Mucosa of stomach (tissue), 1 donor: ENCODE data around the gene LMCD1.
"Not testable (repeated sequence)": the region's sequence is repeated elsewhere in the genome, so short reads cannot be mapped to it uniquely, and the experiment has no call there.

Source experiments
- H3K27me3 ChIP-seq: one replicate; pipeline ENCODE4 v1.7.0; 2013; ENCODE audit warnings: mild to moderate bottlenecking, low read length; ENCODE audit not compliant: control insufficient read depth, insufficient read depth
- H3K36me3 ChIP-seq: one replicate; pipeline ENCODE4 v1.7.0; 2013; ENCODE audit warnings: low read length; ENCODE audit not compliant: control insufficient read depth, insufficient read depth
- H3K4me1 ChIP-seq: one replicate; pipeline ENCODE4 v1.7.0; 2013; ENCODE audit warnings: mild to moderate bottlenecking, low read length; ENCODE audit not compliant: control insufficient read depth, insufficient read depth
- H3K4me3 ChIP-seq: one replicate; pipeline ENCODE4 v1.7.0; 2013; ENCODE audit warnings: low read length
- H3K9ac ChIP-seq: one replicate; pipeline ENCODE4 v1.7.0; 2013; ENCODE audit warnings: mild to moderate bottlenecking, low read length, moderate library complexity
- H3K9me3 ChIP-seq: one replicate; pipeline ENCODE4 v1.7.0; 2013; ENCODE audit warnings: mild to moderate bottlenecking, low read length, moderate library complexity; ENCODE audit not compliant: control insufficient read depth
- donor health status: Pancreatic carcinoma.

LMCD1 gene

DNA sequence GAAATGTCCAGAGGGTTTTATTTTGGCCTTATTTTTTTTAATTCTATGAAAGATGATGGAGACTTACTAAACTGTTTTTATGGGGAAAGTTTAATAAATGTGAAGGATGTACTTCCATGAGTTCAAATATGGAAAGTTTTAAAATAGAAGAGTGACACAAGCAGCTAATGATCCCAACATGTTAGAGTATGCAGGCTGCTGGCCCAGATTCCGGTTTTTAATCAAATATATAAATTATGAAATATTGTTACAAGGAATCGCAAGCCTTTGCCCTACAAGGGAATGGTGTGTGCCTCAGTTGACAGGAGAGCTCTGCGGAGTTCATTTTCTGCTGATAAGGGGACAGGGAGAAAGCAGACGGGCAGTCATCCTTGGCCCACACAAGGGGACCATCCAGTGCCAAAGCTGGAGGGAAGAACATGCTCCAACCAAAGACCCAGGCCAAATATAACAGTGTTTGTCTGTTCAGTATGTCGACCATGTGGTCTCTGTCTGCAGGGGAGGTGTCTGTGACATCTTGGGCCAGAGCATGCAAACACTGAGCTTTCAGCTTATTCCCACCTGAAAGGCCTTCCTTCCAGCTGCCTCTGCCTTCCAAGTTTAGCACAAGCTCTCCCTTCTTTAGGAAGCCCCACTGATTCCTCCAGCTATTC is 73.2 kb downstream of the LMCD1 start:
- no peaks in the 10 kb centered on the region for H3K4me1 ChIP-seq
- no peak overlapping the region for H3K4me3 ChIP-seq
- H3K9ac ChIP-seq: no peak overlapping the region
- no peaks in the 10 kb centered on the region for H3K27me3 ChIP-seq
- no peaks in the 10 kb centered on the region for H3K36me3 ChIP-seq
- H3K9me3 ChIP-seq: no peaks in the 10 kb centered on the region

DNA sequence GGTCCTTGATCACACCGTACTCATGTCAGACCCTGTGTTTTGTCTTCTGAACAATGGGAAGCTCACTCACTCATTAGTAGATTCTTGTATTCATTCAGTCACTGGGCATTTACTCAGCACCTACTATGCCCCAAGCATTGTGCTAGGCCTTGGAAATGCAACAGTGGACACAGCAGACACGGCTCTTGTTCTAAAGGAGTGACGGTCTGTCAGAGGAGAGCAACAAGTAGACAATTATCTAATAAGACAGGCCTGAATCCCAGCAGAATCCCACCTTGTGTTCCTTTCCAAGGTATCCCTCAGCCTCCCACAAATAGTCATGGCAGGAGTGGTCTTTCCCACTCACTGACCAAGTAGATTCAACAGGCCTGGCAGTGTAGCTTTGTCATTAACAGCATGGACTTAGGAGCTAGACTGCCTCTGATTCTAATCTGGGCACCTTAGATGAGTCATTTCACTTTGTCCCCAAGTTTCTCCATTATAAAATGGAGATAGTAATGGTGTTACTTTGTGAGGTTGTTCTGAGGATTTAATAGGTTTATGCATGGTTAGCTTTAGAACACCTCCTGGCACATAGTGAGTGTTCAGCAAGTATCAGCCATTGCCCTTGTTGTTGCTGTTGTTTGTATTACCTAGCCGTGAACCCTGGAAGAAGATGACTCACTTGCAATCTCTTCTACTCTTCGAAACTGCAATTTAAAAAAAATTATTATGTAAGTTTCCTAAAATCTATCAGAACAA is 73.9 kb downstream of the LMCD1 start:
- Histone ChIP-seq H3K36me3 (no peaks in the 10 kb centered on the region), H3K9me3 (no peaks in the 10 kb centered on the region), H3K27me3 (no peaks in the 10 kb centered on the region), H3K4me3 (no peak overlapping the region), H3K9ac (no peak overlapping the region), H3K4me1 (no peaks in the 10 kb centered on the region)

DNA sequence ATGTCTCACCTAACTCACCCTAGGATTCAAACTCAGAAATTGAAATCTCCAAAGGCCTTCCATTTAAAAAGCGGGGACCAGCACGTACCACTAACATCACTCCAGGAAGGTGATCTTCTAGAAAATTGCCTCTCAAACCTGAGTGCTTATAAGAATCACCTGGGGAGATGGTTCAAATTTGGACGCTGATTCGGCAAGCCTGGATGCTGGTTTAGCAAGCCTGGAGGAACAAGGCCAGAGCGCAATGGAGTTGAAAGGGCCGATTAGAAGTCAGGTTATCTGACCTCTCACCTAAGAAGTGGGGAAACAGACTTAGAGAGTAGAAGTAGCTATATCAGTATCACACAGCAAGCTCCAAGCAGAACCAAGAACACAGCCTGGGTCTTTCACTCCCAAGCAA is 74.8 kb downstream of the LMCD1 start:
- no peaks in the 10 kb centered on the region for H3K4me1 ChIP-seq
- H3K27me3 ChIP-seq: no peaks in the 10 kb centered on the region
- H3K9me3 ChIP-seq: no peaks in the 10 kb centered on the region
- H3K36me3 ChIP-seq: no peaks in the 10 kb centered on the region
- H3K9ac ChIP-seq: no peak overlapping the region
- no peak overlapping the region for H3K4me3 ChIP-seq

DNA sequence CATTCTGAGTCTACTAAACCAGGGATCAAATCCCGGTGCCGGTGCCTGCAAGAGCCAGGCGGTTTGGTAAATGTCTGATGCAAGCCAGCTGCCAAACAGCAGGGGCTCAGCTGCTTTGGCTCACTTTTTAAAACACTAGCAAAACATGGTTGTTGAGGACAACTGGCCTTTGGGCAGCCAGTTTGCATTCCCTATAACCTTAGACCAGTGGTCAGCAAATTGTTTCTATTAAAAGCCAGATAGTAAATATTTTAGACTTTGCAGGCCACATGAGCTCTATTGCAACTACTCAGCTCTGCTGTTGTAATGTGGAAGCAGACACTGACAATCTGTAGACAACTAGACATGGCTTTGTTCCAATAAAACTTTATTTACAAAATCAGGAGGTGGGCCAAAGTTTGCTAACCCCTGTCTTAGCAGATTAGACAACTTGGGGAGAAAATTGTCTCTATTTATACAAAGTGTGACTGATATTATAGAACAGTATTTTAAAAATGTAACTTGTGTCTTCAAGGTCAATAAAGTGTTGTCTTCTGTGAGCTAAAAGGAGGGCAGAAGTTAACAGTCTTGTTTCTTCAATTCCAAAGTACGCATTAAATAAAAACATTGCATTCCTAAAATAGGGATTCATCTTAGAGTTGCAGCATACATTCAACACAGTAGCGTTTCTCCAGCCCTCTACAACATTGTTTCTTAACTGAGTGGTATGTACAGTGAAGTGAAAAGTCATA is 75.4 kb downstream of the LMCD1 start:
- Histone ChIP-seq H3K4me1 (no peaks in the 10 kb centered on the region), H3K27me3 (no peaks in the 10 kb centered on the region), H3K4me3 (no peak overlapping the region), H3K36me3 (no peaks in the 10 kb centered on the region), H3K9ac (no peak overlapping the region), H3K9me3 (no peaks in the 10 kb centered on the region)

DNA sequence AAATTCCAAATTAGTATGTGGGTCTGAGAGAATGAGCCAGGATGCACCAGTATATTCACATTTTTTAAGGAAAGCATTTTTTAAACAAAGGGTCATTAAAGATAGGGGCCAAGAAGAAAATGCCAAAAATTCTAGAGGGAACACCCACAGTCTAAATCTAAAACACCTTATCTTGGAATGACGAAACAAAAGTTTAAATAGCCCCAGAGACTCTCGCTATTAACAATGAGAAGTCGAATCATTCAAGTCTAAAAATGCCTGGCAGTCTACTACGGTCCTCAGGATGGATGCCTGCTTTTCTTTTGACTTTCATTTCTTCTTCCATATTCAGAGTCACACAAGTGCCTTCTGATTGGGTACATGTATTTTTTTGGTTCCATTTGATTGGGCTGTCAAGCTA is 76.7 kb downstream of the LMCD1 start:
- no peak overlapping the region for H3K4me3 ChIP-seq

DNA sequence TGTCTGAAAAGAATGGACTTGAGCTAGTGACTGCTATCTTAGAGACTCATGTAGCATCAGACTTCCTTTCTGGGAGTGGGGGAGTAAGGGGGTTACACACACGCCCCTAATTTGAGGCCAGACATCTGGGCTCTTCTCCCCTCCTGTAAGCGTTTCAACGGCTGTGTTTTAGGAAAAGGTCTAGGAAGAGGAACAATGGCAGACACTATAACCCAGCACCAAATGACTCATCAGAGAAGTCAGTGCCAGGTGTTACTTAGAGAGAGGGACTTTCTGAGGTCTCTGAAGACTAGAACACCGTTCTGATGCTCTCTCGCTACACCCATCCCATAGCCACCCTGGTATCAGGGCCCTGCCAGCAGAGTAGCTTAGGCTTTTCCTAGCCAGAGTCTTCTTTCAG is 77.5 kb downstream of the LMCD1 start:
- Histone ChIP-seq H3K9me3 (no peaks in the 10 kb centered on the region), H3K4me1 (no peaks in the 10 kb centered on the region), H3K36me3 (no peaks in the 10 kb centered on the region), H3K4me3 (no peak overlapping the region), H3K9ac (no peak overlapping the region), H3K27me3 (no peaks in the 10 kb centered on the region)

More for the DNA sequence above, 76.7 kb downstream of the LMCD1 start:
- Histone ChIP-seq H3K9me3 (no peaks in the 10 kb centered on the region), H3K4me1 (no peaks in the 10 kb centered on the region), H3K27me3 (no peaks in the 10 kb centered on the region), H3K9ac (no peak overlapping the region), H3K36me3 (no peaks in the 10 kb centered on the region)

DNA sequence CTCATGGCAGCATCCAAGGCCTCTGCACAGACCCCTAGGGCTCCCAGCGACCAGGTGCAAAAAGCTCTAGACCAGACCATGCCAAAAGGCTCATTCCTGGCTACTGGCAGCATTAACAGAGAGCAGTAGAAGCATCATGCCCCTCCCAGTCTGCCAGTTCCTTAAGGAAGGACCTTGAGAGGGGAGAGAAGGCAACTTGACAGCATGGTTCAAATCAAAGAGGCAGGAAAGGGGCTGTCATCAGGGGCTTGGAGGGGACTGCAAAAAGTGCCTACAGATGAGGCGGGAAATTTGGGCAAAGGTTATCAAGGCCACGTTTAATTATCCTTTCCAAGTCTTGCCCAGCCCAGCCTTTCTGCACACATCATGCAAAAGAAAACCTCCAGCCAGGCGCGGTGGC is 78.3 kb downstream of the LMCD1 start:
- H3K27me3 ChIP-seq: no peaks in the 10 kb centered on the region
- no peaks in the 10 kb centered on the region for H3K36me3 ChIP-seq
- no peaks in the 10 kb centered on the region for H3K4me1 ChIP-seq
- no peak overlapping the region for H3K9ac ChIP-seq
- no peak overlapping the region for H3K4me3 ChIP-seq
- H3K9me3 ChIP-seq: no peaks in the 10 kb centered on the region

DNA sequence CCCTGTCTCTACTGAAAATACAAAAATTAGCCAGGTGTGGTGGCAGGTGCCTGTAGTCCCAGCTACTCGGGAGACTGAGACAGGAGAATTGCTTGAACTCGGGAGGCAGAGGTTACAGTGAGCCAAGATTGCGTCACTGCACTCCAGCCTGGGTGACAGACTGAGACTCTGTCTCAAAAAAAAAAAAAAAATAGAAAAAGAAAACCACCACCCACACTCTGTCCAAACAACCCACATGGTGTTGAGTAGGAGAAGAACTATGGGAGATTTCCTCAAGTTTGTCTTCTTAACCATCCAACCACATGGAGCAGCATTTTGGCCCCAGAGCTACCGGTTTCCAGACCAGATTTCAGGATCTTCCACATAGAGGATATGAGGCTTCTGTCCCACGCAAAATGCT is 78.8 kb downstream of the LMCD1 start:
- not testable (repeated sequence) for H3K36me3 ChIP-seq, H3K9ac ChIP-seq

DNA sequence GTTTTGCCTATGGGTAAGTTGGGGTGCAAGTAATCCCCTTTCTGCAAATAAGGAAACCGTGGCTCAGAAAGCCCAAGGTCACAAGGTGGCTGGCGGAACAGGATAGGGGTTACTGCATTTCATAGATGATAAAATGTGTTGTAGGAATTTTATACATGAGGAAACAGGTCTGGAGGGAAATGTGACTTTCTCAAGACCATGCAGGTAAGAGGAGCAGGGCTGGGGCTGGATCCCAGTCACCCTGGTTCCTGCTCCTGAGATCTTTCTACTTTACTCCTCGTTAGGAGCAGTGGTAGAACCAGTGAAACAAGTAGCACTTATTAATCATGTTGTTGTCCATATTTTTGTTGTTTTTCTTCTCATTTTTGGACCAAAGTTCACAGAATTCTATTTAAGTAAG is 79.8 kb downstream of the LMCD1 start:
- no peaks in the 10 kb centered on the region for H3K9me3 ChIP-seq
- no peaks in the 10 kb centered on the region for H3K36me3 ChIP-seq
- H3K4me3 ChIP-seq: no peak overlapping the region
- no peaks in the 10 kb centered on the region for H3K4me1 ChIP-seq
- no peak overlapping the region for H3K9ac ChIP-seq
- no peaks in the 10 kb centered on the region for H3K27me3 ChIP-seq

More for the DNA sequence above, 78.8 kb downstream of the LMCD1 start:
- H3K4me1 ChIP-seq, H3K27me3 ChIP-seq, H3K9me3 ChIP-seq, H3K4me3 ChIP-seq: not testable (repeated sequence)

DNA sequence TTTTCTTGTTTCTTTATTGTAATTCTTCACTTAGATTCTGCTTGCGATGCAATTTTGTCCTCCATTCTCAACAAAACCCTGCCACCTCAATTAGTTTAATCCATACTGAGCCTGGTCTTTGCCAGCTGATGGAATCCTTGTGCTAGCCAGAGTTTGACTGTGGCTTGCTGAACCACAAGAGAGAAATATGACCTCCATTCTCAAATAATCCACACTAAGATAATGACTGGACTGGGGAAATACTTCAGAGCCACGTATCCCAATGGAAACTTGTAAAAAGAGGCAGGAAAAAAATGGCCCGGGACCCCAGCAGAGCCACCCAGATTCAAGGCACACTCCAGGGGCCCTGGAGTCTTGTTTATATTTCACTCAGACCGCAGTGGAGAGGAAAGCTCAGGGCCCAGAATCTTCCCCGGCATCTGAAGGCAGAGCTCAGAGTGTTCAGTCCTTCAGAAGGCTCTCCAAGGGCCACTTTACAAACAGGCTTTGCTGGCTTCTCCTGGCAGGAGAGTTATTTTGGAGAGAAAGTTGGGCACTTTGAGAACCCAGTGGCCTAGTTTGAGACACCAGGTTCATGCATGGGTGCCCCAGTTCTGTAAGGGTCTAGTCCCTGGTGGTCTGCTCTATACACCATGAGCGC is 80.3 kb downstream of the LMCD1 start:
- Histone ChIP-seq H3K9ac (no peak overlapping the region), H3K36me3 (no peaks in the 10 kb centered on the region), H3K9me3 (no peaks in the 10 kb centered on the region), H3K27me3 (no peaks in the 10 kb centered on the region), H3K4me3 (no peak overlapping the region), H3K4me1 (no peaks in the 10 kb centered on the region)

DNA sequence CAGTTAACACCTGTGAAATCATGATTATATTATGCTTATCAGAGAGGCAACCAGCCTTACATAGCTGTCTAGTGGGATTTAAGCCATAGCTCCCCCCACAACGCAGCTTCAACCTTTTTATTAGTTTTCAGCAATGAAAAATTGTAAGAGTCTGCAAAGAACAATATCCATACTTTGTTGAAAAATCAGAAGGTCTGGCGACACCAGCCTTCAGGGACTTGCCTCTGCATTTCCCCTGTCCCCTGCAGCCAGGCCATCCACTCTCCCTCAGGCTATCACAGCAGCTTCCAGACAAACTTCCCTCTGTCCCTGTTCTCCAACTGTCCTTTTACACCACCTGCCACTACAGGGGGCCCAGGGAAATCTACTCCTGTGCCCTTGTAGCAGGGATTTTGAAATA is 83.0 kb downstream of the LMCD1 start:
- H3K4me3 ChIP-seq: no peak overlapping the region
- no peaks in the 10 kb centered on the region for H3K9me3 ChIP-seq
- no peaks in the 10 kb centered on the region for H3K4me1 ChIP-seq

More for the DNA sequence above, 83.0 kb downstream of the LMCD1 start:
- H3K9ac ChIP-seq: no peak overlapping the region
- no peaks in the 10 kb centered on the region for H3K36me3 ChIP-seq
- H3K27me3 ChIP-seq: no peaks in the 10 kb centered on the region
